Measurements from ENCODE around the gene DSCAML1.
"Not testable (repeated sequence)": the region's sequence is repeated elsewhere in the genome, so short reads cannot be mapped to it uniquely, and the experiment has no call there.

DSCAML1 gene

GRCh38 chr11:117415358-117415896 is 381.6 kb downstream of the DSCAML1 start:
- no peak for DNase-seq

- no peak for DNase-seq
Measured at GRCh38 chr11:117414724-117415123, 382.3 kb downstream of the DSCAML1 start.

DNA sequence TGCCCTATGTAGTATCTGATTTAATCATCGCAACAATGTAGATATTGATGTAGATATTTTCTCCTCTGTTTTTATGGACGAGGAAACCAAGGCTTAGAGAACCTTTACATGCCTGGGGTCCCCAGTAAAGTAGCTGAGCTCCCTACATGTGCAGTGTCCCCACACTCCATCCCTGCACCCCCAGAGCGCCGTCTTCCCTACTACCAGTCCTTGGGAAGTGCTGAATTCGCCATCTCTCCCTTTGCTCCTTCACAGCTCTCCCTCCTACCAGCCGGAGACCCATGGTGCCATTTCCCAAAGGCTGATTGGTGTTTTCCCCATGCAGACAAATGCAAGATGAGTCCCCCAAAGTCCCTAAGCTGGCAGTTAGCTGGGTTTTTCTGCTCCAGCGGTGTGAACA is 383.4 kb downstream of the DSCAML1 start:
- no peak for DNase-seq

DNA sequence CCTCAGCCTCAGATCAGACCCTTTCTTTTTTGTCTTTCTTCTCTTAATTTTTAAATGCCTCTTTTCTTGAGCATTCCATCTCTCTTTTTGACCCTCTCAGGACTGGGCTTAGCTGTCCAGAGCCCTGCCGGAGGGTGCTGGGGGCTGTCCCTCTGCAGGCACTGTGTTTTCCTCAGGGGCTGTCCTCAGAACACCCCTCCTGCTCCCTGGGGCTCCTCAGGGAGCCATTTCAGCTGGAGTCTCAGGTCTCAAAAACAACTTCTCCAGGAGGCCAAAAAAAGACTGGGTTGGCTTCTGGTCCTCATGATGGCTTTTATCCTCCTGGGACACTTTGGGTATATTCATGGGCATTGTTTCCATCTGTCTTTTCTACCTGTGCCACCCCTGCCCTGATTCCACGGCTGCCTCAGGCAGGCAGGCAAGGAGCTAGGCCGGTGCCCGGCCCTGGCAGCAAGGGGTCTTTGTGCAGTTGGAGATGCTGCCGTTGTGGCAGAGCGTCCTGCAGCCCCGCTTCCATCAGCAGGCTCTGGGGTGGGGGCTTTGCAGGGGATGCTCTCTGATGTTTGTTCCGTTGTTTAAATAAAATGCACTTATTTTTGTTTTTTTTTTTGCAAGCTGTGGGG is 384.3 kb downstream of the DSCAML1 start:
- no peak for DNase-seq

- no peak for DNase-seq
Measured at GRCh38 chr11:117412176-117412575, 384.8 kb downstream of the DSCAML1 start.

DNA sequence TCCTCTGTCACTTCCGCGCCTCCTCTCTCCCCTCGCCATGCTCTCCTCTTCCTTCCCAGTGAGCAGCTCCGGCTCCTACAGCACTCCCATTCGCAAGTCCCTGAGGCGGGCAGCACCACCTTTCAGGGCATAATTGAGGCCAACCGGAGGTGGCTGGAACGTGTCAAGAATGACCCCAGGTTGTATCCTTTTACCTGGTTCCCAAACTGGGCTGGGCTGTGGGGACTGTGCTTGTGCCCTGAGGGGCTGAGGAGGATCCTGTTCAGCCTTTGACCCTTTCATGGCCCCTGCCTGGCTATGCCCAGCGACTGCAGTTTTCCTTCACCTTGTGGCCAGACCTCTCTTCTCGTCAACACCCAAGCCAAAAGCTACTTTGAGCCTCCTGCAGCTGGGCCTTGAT is 385.3 kb downstream of the DSCAML1 start:
- no peak for DNase-seq

GRCh38 chr11:117410861-117411710 is 385.9 kb downstream of the DSCAML1 start:
- no peak for DNase-seq

GRCh38 chr11:117410238-117410637 is 386.8 kb downstream of the DSCAML1 start:
- no peak for DNase-seq

- no peak for DNase-seq
Measured at GRCh38 chr11:117409511-117409910, 387.5 kb downstream of the DSCAML1 start.

DNA sequence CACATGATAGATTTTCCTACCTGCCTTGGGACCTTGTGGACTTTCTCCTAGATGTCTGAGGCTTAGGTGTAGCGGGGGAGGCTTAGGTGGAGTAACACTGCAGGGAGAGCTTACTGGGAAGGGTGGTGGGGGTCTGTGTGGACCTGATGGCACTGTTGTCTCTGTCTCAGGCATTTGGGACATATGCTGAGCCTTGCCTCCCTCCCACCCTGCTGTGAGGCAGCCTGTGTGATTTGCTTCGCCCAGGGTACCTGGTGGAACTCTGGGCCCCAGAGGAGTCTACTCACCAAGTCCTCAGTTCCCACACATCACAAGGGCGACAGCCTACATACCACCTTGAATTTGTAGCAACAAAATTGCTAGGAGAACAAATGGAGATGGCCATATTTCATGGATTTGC is 388.7 kb downstream of the DSCAML1 start:
- no peak for DNase-seq

- DNase-seq, result no peak
Measured at GRCh38 chr11:117407016-117407415, 390.0 kb downstream of the DSCAML1 start.

GRCh38 chr11:117405898-117406297 is 391.1 kb downstream of the DSCAML1 start:
- not testable (repeated sequence) for DNase-seq

DNA sequence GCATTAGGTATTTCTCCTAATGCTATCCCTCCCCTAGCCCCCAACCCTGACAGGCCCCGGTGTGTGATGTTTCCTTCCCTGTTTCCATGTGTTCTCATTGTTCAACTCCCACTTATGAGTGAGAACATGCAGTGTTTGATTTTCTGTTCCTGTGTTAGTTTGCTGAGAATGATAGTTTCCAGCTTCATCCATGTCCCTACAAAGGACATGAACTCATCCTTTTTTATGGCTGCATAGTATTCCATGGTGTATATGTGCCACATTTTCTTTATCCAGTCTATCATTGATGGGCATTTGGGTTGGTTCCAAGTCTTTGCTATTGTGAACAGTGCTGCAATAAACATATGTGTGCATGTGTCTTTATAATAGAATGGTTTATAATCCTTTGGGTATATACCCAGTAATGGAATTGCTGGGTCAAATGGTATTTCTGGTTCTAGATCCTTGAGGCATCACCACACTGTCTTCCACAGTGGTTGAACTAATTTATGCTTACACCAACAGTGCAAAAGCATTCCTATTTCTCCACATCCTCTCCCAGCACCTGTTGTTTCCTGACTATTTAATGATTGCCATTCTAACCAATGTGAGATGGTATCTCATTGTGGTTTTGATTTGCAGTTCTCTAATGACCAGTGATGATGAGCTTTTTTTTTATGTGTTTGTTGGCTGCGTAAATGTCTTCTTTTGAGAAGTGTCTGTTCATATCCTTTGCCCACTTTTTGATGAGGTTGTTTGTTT is 397.7 kb downstream of the DSCAML1 start:
- not testable (repeated sequence) for DNase-seq

- not testable (repeated sequence) for DNase-seq
Measured at GRCh38 chr11:117398618-117399017, 398.4 kb downstream of the DSCAML1 start.

DNA sequence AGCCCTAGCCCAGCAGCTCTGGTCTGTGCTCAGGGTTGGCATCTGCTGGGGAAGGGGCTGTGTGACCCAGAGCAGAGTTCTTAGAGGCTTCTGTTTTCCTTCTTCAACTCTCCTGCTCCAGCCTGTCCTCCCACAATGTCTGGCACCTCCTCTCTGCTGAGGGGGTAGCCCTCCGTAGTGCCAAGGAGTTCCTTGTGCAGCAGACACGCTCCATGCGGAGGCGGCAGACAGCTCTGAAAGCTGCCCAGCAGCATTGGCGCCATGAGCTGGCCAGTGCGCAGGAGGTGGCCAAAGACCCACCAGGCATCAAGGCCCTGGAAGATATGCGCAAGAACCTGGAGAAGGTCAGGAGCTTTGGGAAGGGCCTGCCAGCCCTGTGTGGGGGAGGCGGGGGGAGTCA is 400.0 kb downstream of the DSCAML1 start:
- no peak for DNase-seq

DNA sequence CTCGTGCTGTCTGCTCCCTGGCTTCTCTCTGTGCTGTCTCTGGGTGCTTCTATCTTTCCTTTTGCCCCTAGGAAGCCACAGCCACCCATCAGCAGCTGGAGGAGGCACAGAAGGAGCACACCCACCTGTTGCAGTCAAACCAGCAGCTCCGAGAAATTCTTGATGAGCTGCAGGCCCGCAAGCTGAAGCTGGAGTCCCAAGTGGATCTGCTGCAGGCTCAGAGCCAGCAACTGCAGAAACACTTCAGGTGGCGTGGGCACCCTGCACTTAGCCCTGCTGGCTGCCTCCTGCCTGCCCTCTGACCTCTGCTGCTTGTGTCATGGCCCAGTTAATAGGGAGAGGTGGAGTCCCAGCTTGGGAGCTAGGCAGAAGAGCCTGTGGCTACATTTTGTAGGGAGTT is 401.5 kb downstream of the DSCAML1 start:
- DNase-seq, result no peak

DNA sequence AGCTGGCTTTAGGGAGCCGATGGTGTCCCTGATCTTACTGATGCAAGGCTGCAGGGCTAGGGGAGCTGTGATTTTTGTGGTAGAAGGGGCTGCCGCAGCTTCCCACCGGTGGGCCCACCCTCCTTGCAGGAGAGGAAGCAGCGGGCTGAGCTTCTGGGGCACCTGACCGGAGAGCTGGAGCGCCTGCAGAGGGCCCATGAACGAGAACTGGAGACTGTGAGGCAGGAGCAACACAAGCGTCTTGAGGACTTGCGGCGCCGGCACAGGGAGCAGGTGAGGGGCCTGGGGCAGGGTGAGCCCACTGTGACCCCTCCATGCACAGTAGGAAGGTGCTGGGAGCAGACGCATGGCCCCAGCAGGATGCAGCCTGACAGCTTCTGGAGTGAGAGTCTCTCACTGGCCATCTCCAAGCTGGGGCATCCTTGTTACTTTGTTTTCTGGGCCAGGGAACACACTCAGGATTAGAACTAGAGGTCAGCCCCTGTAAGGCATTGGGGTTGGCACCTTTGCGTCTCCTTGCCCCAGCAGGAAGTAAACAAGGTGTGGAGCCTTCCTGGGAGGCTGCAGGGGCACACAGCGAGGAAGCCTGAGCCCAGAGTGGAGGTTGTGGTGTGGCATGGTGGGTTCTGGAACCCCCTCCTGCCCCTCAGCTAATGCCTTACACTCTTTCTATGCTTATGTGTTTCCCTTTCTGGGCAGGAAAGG is 402.6 kb downstream of the DSCAML1 start:
- DNase-seq, result no peak

DNA sequence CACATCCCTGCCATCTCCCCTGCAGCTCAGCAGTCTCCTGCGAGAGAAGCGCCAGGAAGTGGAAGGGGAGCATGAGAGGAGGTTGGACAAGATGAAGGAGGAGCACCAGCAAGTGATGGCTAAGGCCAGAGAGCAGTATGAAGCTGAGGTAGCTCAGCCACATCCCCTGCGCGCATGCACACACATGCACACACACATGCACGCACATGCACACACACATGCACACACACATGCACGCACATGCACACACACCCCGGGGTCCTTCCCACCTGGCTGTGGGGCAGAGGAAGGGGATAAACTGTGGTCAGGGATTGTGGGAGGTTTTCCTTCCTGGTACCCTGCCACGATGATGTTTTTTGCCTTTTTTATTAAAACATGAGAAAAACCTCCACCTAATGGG is 404.0 kb downstream of the DSCAML1 start:
- no peak for DNase-seq

DNA sequence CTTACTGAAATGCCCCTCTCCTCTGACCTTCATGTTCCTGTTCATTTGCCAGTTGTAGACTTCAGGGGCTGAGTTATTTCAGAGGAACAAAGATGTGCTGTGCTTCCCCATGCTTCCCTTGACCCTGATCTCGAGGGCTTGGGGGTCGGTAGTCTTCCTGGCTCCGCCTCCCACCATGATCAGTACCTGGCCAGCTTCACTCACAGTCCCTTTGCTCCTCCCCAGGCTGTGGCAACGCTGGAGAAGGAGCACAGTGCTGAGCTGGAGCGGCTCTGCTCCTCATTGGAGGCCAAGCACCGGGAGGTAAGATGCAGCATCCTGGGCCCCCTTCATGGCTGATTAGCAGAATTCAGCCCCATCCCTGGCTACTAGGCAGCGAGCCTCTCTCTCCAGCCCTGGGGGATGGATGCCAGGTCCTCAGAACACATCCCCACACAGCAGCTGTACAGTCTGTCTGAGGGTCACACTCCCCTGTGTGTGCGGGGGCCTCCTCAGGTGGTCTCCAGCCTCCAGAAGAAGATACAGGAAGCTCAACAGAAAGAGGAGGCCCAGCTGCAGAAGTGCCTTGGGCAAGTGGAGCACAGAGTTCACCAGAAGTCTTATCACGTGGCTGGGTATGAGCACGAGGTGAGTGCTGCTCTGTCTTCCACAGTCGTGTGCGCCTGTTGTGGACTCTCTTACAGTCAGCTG is 404.9 kb downstream of the DSCAML1 start:
- DNase-seq, result no peak

DNA sequence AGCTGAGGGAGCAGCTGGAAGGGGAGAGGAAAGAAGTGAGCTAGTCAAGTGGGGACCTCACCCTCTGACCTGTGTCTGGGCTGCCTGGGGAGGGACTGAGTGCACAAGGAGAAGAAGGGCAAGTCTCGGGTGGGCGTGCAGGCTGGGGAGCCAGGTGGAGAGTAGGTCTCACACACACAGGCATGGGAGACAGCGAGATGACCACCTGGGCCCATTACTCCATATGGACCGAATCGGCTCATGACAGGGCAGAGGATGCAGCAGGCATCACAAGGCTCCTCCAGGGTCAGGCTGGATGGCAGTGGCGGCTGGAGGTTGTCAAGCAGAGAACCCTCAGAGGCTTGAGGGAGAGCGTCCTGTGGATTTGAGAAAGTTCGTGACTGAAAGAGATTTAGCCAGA is 405.8 kb downstream of the DSCAML1 start:
- DNase-seq, result no peak

- DNase-seq, result no peak
Measured at GRCh38 chr11:117390743-117391142, 406.3 kb downstream of the DSCAML1 start.

Measured in NCI-H226 (cell line).